ENCODE results near the gene IGF2.
"Not testable (repeated sequence)": the region's sequence is repeated elsewhere in the genome, so short reads cannot be mapped to it uniquely, and the experiment has no call there.

The IGF2 gene
- long read RNA-seq, donor 1, full-length matches to known transcripts, result 83 of 101 reads
- long read RNA-seq, donor 1, partial matches to known transcripts, result 18 of 101 reads
- long read RNA-seq, donor 1, other reads (novel, unspliced or antisense), result 0 of 101 reads
- long read RNA-seq, donor 2, full-length matches to known transcripts, result 87 of 270 reads
- long read RNA-seq, donor 2, partial matches to known transcripts, result 177 of 270 reads
- long read RNA-seq, donor 2, other reads (novel, unspliced or antisense), result 6 of 270 reads
- long read RNA-seq, donor 3, full-length matches to known transcripts, result 88 of 97 reads
- long read RNA-seq, donor 3, partial matches to known transcripts, result 9 of 97 reads
- long read RNA-seq, donor 3, other reads (novel, unspliced or antisense), result 0 of 97 reads
- long read RNA-seq, donor 4, full-length matches to known transcripts, result 202 of 234 reads
- long read RNA-seq, donor 4, partial matches to known transcripts, result 32 of 234 reads
- long read RNA-seq, donor 4, other reads (novel, unspliced or antisense), result 0 of 234 reads
- long read RNA-seq, donor 5, full-length matches to known transcripts, result 207 of 214 reads
- long read RNA-seq, donor 5, partial matches to known transcripts, result 7 of 214 reads
- long read RNA-seq, donor 5, other reads (novel, unspliced or antisense), result 0 of 214 reads
- long read RNA-seq, donor 6, full-length matches to known transcripts, result 190 of 537 reads
- long read RNA-seq, donor 6, partial matches to known transcripts, result 347 of 537 reads
- long read RNA-seq, donor 6, other reads (novel, unspliced or antisense), result 0 of 537 reads
- long read RNA-seq, donor 7, full-length matches to known transcripts, result 384 of 665 reads
- long read RNA-seq, donor 7, partial matches to known transcripts, result 275 of 665 reads
- long read RNA-seq, donor 7, other reads (novel, unspliced or antisense), result 6 of 665 reads
- long read RNA-seq, donor 8, full-length matches to known transcripts, result 121 of 138 reads
- long read RNA-seq, donor 8, partial matches to known transcripts, result 17 of 138 reads
- long read RNA-seq, donor 8, other reads (novel, unspliced or antisense), result 0 of 138 reads

- no peak for DNase-seq
Observed at GRCh38 chr11:2139123-2139521, at the start of gene IGF2. Gene IGF2, minus strand, starts transcription at chr11:2139389. Its CDS starts 3,866 bp downstream, at chr11:2135523.

DNA sequence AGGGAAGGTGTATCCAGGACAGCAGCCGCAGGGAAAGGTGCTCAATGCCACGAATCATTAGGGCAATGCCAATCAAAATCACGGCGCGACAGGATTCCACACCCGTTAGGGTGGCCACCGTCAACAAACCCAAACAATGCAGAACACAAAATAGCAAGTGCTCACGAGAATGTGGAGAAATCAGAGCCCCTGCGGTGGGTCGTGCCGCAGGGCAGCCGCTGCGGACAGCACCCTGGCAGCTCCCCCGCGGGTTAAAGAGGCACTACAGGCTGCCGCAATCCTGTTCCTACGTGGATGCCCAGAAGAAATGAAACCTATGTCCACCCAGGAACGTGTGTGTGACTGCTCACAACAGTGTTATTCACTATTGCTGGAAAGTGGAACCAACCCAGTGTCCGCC, 49.6 kb upstream of the IGF2 start:
- no peak for DNase-seq

DNA sequence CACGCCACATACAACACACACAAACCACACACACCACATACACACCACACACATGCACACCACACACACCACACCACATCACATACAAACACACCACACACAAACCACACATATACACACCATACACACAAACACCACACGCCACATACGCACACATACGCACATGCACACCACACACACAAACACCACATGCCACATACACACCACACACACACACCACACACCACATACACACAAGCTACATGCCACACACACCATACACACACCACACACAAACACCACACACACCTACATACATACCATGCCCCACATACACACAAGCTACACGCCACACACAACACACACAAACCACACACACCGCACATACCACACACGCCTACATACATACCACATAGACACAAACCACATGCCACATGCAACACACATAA, 48.1 kb upstream of the IGF2 start:
- DNase-seq, result no peak

GRCh38 chr11:2186669-2187279, 47.6 kb upstream of the IGF2 start:
- peak; percentile 57 for DNase-seq

GRCh38 chr11:2185324-2186085, 46.3 kb upstream of the IGF2 start:
- DNase-seq, result no peak

DNA sequence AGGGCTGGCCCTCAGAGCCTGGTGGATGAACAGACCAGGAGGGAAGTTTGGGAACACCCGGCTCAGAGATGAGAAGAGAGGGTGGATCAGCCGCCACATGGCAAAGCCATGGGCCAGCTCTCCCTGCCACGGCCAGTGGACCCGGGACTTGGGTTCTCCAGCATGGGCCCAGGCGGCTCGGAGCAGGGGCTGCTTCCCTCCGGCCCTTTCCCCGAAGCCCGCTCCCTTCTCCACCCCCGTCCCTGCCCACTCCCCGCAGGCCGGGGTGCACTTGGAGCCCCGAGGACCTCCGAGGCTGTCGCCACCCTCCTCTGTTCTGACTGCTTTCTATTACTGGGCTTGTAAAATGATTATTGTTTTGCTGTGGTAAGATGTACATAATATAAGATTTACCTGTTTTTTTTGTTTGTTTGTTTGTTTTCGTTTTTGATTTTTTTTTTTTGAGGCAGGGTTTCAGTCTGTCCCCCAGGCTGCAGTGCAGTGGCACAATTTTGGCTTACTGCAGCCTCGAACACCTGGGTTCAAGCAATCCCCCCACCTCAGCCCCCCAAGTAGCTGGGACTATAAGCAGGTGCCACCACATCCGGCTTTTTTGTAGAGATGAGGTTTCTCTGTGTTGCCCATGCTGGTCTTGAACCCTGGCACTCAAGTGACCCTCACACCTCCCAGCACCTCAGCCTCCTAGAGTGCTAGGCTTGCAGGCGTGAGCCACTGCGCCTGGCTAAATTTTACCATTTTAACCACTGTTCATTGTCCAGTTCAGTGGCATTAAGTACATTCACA, 43.7 kb upstream of the IGF2 start:
- DNase-seq, result no peak

- DNase-seq, result no peak
Observed at GRCh38 chr11:2182075-2182474, 42.9 kb upstream of the IGF2 start.

DNA sequence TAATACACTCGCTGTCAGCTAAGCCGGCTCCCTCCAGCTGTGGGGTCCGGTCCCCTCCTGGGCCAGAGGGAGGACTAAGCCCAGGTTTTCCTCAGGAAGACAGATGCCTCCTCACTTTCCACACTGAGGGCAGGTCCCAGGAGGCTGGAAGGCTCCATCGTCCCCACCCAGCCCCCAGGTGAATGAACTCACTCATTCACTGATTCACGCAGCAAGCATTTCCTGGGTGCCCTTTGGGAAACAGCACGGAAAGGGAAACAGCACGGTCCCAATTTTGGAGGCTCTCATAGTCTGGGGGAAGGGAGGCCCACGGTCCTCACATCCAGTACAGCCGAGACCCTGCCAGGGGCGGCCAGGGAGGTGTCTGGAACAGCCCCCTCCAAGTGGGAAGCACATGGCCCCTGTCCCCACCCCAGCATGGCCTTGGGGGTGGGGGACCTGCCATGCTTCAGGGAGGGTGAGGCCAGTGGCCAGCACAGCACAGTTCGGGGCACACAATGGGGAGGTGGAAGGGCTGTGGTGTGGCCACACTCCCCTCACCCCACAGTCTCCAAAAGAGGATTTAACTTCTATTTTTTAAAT, 41.7 kb upstream of the IGF2 start:
- no peak for DNase-seq

DNA sequence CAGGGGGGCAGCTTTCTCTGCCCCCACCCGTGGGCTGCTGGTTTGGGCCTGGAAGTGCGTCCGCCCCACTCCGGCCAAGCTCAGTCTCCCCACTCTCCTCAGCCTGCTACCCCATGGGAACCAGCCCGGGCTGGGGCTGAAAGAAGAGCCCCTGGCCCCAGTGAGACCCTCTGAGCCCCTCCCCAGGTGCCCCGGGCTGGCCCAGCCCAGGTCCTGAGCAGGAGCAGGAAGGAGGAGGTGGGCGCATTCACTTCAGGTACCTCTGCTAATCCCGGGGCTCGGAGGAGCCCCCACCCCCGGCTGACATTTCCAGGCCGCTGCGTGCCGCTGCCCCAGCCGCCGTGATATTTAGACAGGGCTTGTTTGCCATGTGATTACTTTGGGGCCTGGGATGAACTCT, 41.2 kb upstream of the IGF2 start:
- no peak for DNase-seq

DNA sequence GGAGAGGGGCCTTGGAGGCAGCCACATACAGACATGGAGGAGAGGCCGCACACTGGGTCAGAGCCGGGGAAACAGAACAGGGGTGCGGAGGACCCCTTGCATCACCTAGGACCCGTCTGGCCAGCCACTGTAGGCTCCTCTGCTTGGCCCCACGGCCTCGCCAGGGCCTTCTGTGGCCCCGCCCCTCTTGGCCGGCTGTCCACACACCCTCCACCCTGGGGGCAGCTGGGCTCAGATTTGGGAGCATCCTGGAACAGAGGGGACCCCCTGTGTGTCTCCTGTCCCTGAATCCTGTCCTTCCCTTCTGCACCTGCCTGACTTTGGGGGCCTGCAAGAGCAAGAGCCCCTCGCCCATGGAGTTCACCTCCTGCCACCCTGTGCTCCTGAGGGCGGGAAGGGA, 40.3 kb upstream of the IGF2 start:
- DNase-seq, result no peak

- DNase-seq, result no peak
Observed at GRCh38 chr11:2178906-2179494, 39.8 kb upstream of the IGF2 start.

GRCh38 chr11:2178055-2178773, 39.0 kb upstream of the IGF2 start:
- not testable (repeated sequence) for DNase-seq

DNA sequence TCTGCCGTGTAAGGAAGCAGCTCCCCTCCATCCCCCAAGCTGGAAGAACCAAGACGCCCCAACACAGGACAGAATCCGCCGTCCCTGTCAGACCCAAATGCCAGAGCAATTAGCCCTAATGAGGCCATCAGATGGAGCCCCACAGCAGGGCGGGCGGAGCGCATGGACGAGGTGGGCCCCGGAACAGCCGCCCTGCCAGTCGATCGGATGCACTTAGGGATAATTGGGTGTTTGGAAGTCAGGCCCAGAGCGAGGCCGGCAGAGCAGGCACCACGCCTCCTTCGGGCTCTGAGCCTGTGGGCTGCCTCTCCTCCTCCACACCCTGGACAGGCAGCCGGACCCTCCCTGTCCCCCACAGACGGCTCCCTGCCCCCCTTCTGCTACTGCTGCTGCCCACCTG, 37.9 kb upstream of the IGF2 start:
- DNase-seq, result no peak

- DNase-seq, result no peak
Observed at GRCh38 chr11:2176389-2176900, 37.3 kb upstream of the IGF2 start.

DNA sequence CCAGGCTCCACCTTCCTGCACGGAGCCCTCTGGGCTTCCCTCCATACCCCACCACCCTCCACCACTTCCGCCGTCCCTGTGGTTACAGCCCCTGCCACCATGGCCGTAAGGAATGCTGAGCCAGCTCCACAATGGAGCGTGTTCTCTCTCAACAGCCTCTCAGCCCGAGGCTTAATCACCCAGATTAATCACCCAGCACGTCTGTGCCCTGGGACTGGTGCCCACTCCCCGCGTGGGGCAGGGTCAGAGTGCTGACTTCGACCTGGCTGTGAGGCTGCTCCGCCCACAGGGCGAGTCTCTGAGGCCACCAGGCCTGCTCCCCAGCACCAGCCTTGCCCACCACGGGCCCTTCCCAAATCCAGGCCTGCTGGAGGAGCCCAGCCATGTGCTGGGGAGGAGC, 36.5 kb upstream of the IGF2 start:
- no peak for DNase-seq

DNA sequence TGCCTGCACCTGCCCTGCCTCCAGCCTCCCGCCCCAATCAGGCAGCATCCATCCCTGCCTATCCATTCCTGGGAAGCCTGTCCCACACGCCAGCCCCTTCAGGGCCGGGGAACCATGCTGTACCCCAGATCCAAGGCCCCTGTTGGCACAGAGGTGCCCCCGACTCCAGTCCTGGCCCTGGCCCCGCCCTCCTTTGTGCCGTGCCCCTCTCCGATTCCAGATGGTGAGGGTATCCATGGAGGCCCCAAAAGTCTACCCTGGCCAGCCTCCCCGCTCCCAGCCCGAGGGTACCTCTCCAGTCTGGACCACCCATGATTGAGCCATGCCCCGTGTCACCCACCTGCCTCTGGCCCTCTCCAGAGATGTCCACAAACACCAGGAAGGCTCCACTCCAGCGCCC, 35.2 kb upstream of the IGF2 start:
- DNase-seq, result no peak

GRCh38 chr11:2173761-2174160, 34.6 kb upstream of the IGF2 start:
- DNase-seq, result no peak

DNA sequence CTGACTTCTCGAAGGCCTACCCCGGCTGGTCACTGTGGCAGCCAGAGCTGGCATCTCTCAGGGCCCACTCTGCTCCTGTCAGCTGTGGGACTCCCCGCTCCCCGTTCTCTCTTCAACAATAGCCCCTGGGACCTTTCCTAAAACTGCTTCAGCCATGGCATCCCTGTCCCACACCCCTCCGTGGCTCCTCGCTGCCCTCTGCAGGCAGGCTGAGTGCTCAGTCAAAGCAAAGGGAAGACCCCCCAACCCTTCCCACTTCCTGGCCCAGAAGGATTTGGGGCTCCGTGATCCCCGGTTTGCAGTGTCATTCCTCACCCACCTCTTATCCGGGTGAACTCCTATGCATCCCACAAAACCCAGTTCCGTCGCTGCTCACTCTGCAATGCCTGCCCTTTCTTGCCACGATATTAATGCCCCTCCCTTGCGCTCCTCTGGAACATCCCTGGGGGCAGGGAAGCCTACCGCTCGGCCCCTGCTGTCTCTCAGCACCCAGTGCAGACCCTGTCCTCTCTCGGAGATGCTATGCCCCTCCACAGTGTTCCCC, 34.0 kb upstream of the IGF2 start:
- no peak for DNase-seq

- DNase-seq, result no peak
Observed at GRCh38 chr11:2172676-2173075, 33.5 kb upstream of the IGF2 start.
